GM21786 (cell line): ENCODE data around the gene BBOX1.

ENCODE experiments used
- ATAC-seq: cut with Tn5 transposase; IDR thresholded peaks from one replicate; pipeline ENCODE4 v1.9.1; 2021; ENCODE audit not compliant: unreplicated experiment

The BBOX1 gene

DNA sequence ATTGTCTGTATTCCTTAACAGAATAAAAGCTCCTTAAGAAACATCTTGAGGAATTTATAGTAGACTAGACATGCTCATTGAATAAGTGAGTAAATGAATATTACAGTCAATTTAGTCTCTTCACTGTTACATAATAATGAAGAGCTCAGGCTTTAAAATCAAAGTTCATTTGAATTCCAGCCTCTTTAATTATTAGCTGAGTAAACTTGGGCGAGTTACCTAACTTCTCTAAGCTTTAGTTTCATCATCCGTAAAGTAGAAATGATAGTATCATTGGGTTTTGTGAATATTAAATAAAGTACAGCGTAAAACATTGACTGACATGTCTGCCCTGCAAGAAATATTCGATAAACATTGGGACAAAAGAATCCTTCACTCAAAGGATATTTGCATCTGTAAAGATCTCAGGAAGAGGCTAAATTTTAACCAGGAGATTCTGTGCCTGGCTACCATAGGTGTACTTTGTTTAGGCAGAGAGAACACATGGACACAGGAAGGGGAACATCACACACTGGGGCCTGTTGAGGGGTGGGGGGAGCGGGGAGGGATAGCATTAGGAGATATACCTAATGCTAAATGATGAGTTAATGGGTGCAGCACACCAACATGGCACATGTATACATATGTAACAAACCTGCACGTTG is 15.2 kb upstream of the BBOX1 start:
- ATAC-seq: no peak

- ATAC-seq: no peak
These were observed 14.5 kb upstream of the BBOX1 start for GRCh38 chr11:27025957-27026733.

DNA sequence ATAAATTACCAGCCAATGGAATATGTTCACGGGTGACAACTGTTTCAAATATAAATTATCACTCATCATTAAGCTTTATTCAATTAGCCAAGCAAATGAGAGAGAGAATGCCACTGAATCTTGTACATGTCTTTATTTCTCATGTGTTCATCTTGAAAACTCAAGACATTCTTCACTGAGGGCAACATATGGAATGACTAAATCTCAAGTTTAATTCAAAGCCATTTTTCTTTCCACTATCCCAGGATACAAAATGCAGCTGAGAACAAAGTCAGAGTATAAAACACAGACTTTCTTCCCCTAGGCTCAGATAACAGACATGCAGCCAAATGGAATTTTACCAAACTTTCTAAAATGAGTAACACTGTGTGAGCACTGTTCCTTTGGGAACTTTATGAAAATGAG is 12.1 kb upstream of the BBOX1 start:
- no peak for ATAC-seq

GRCh38 chr11:27029966-27030365 is 10.6 kb upstream of the BBOX1 start:
- no peak for ATAC-seq

DNA sequence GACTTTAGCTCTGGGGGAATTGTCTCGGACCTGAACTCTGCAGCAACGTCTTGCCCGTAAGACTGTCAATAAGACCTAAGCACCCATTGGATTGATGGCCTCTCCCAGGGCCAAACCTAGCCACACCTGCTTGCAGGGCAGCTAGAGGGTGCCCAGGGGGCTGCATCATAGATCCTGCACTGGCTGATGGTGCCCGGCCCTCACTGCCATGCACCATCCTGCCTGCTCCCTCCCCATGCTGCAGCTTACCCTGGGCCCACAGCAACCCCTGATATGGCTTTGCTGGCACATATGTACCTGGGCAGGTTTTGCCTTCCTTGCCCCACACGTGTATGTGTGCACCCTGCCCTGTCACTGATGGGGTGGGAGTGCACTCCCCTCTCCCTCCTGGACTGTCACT is 8.9 kb upstream of the BBOX1 start:
- ATAC-seq: no peak

DNA sequence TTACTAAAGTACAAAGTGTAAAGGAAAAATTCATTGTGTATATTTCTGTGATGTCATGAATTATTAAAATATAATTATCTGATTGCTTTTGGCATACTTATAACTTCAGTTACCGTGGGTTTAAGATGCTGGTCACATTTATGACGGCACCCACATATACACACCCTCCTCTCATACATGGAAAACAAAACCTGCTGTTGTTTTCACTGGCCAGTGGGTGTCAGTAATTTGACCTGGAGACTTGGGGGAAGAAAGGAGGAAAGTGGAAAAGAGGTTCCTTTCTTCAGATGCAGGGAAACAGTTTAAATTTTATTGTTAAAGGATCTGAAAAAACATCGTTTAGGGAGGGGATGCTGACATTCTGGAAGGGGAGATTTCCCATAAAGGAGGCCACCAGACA is 742 bp upstream of the BBOX1 start:
- ATAC-seq: no peak

- no peak for ATAC-seq
These were observed 705 bp downstream of the BBOX1 start for GRCh38 chr11:27041141-27041899.

DNA sequence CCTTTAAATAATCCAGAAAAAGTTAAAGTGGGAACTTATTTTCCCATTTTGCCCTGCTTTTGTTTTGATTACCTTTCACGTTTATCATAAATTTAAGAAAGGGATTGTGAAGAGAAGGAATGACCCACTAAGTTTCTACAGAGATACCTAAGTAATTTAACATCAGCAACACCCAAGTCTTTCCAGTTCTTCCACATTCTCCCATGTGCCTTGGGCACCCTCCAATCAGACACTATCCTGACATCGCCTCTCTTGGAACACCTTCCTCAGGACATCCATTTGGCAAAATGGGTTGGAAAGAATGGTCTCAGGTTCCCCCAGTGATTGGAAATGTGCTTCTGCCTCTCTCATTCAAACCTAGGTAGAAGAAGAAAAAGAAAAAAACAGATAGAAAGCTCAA is 6.3 kb downstream of the BBOX1 start:
- no peak for ATAC-seq

GRCh38 chr11:27052668-27053067 is 12.1 kb downstream of the BBOX1 start:
- no peak for ATAC-seq

GRCh38 chr11:27055065-27055682 is 14.6 kb downstream of the BBOX1 start:
- ATAC-seq: no peak

- no peak for ATAC-seq
These were observed 16.6 kb downstream of the BBOX1 start for GRCh38 chr11:27057091-27057780.

- ATAC-seq: no peak
These were observed 17.8 kb downstream of the BBOX1 start for GRCh38 chr11:27058456-27058855.

DNA sequence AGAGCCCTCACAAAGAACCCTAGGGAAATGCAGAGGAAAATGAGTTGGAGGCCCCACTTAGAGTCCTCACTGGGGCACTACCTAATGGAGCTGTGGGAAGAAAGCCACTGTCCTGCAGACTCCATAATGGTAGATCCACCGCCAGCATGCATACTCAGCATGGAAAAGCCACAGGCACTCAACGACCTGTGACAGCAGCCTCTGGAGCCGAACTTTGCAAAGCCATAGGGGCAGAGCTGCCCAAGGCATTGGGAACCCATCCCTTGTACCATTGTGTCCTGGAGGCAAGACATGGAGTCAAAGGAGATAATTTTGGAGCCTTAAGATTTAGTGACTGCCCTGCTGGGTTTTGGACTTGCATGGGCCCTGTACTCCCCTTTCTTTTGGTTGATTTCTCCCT is 18.8 kb downstream of the BBOX1 start:
- ATAC-seq: no peak

GRCh38 chr11:27060816-27061460 is 20.3 kb downstream of the BBOX1 start:
- no peak for ATAC-seq

GRCh38 chr11:27061461-27061821 is 20.8 kb downstream of the BBOX1 start:
- ATAC-seq: no peak

GRCh38 chr11:27064086-27064485 is 23.5 kb downstream of the BBOX1 start:
- ATAC-seq: no peak

DNA sequence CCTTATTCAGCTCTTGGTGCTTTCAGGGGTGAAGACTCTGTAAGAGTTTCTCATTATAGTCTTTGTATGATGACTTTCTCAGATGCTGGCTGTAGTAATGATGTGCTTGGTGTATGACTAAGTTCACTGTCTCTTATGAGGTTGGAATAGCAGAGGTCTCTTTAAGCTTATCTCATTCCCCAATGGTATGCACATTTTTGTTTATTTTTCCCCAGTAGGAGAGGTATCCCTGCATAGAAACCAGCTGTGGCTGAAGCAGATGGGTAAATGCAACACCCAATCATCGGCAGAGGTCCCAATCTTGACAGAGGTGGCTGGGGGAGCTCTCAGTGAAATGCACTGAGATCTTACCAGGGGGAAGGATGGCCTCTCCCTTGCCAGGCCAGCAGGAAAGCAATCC is 34.6 kb downstream of the BBOX1 start:
- ATAC-seq: no peak

DNA sequence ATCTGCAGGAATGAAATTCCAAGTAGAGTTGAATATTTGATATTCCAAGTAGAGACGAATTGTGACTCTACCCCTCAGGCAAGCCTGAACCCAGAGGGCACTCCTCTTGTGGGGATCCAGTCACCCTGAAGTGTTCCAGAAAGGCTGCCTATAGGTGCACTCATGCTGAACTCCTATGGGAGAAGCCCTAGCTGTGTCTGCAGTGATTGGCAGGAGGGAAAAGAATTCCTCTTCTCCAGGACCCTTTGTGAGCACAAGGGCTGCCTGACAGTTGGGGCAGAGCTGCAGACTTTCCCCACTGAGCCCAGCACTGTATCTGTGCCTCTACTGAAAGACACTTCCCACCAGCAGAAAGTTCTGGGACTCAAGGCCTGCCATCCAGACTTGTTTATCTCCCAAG is 35.0 kb downstream of the BBOX1 start:
- ATAC-seq: no peak

DNA sequence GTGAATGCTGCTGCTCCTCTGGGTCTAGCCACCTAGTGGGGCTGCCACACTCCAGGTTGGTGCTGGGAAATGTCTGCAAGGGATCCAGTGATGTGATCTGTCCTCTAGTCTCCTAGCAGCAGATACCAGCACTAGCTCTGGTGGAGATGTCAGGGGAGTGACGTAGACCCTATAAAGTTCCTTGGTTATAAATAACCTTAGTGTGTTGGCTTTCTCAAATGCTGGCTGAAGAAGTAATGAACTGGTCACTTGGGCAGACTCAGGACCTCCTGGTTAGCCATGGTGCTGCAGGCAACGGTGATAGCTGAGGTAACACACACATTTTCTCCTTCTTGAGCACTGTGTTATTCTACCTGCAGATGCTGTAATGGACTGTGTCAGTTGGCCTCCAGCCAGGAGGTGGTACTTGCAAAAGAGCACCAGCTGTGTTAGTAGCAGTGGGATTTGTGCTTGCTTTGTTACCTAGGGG is 35.5 kb downstream of the BBOX1 start:
- ATAC-seq: no peak

GRCh38 chr11:27081056-27081455 is 40.4 kb downstream of the BBOX1 start:
- no peak for ATAC-seq
